ENCODE results near the gene GRM8.

Gene GRM8

GRCh38 chr7:126501617-126502016 is 751.1 kb downstream of the GRM8 start:
- DNase-seq (ENCODE audit: low spot score), result no peak

- no peak for DNase-seq (ENCODE audit: low spot score)
These were observed 753.3 kb downstream of the GRM8 start for GRCh38 chr7:126499481-126499880.

GRCh38 chr7:126495733-126496132 is 757.0 kb downstream of the GRM8 start:
- DNase-seq (ENCODE audit: low spot score), result no peak

GRCh38 chr7:126495001-126495400 is 757.7 kb downstream of the GRM8 start:
- DNase-seq (ENCODE audit: low spot score), result no peak

GRCh38 chr7:126493801-126494200 is 758.9 kb downstream of the GRM8 start:
- no peak for DNase-seq (ENCODE audit: low spot score)

GRCh38 chr7:126489874-126490273 is 762.9 kb downstream of the GRM8 start:
- no peak for DNase-seq (ENCODE audit: low spot score)

GRCh38 chr7:126487728-126488442 is 764.9 kb downstream of the GRM8 start:
- DNase-seq (ENCODE audit: low spot score), result no peak

- DNase-seq (ENCODE audit: low spot score), result no peak
These were observed 765.9 kb downstream of the GRM8 start for GRCh38 chr7:126486806-126487205.

GRCh38 chr7:126485791-126486190 is 767.0 kb downstream of the GRM8 start:
- no peak for DNase-seq (ENCODE audit: low spot score)

- DNase-seq (ENCODE audit: low spot score), result no peak
These were observed 768.8 kb downstream of the GRM8 start for GRCh38 chr7:126483972-126484371.

GRCh38 chr7:126472825-126473224 is 779.9 kb downstream of the GRM8 start:
- no peak for DNase-seq (ENCODE audit: low spot score)

GRCh38 chr7:126462405-126462804 is 790.3 kb downstream of the GRM8 start:
- DNase-seq (ENCODE audit: low spot score), result no peak

GRCh38 chr7:126460664-126461063 is 792.1 kb downstream of the GRM8 start:
- DNase-seq (ENCODE audit: low spot score), result no peak

- no peak for DNase-seq (ENCODE audit: low spot score)
These were observed 799.6 kb downstream of the GRM8 start for GRCh38 chr7:126453104-126453503.

- no peak for DNase-seq (ENCODE audit: low spot score)
These were observed 802.5 kb downstream of the GRM8 start for GRCh38 chr7:126450269-126450671.

GRCh38 chr7:126449611-126450268 is 803.0 kb downstream of the GRM8 start:
- no peak for DNase-seq (ENCODE audit: low spot score)

- DNase-seq (ENCODE audit: low spot score), result no peak
These were observed 804.8 kb downstream of the GRM8 start for GRCh38 chr7:126447984-126448383.

GRCh38 chr7:126445991-126446390 is 806.8 kb downstream of the GRM8 start:
- no peak for DNase-seq (ENCODE audit: low spot score)

GRCh38 chr7:126443951-126444350 is 808.8 kb downstream of the GRM8 start:
- no peak for DNase-seq (ENCODE audit: low spot score)

- DNase-seq (ENCODE audit: low spot score), result no peak
These were observed 809.8 kb downstream of the GRM8 start for GRCh38 chr7:126442908-126443307.

GRCh38 chr7:126441745-126442144 is 811.0 kb downstream of the GRM8 start:
- DNase-seq (ENCODE audit: low spot score), result no peak

- DNase-seq (ENCODE audit: low spot score), result no peak
These were observed 812.2 kb downstream of the GRM8 start for GRCh38 chr7:126440542-126440941.

GRCh38 chr7:126436213-126436868 is 816.4 kb downstream of the GRM8 start:
- DNase-seq (ENCODE audit: low spot score), result no peak

All from HuH-7.5 (cell line).